HG03354 (cell line): ENCODE results near the gene SCAP.

Experiments used
- ATAC-seq: cut with Tn5 transposase; IDR thresholded peaks from one replicate; pipeline ENCODE4 v1.9.1; 2021; ENCODE audit warnings: mild to moderate bottlenecking; ENCODE audit not compliant: unreplicated experiment, poor library complexity, severe bottlenecking

The SCAP gene

DNA sequence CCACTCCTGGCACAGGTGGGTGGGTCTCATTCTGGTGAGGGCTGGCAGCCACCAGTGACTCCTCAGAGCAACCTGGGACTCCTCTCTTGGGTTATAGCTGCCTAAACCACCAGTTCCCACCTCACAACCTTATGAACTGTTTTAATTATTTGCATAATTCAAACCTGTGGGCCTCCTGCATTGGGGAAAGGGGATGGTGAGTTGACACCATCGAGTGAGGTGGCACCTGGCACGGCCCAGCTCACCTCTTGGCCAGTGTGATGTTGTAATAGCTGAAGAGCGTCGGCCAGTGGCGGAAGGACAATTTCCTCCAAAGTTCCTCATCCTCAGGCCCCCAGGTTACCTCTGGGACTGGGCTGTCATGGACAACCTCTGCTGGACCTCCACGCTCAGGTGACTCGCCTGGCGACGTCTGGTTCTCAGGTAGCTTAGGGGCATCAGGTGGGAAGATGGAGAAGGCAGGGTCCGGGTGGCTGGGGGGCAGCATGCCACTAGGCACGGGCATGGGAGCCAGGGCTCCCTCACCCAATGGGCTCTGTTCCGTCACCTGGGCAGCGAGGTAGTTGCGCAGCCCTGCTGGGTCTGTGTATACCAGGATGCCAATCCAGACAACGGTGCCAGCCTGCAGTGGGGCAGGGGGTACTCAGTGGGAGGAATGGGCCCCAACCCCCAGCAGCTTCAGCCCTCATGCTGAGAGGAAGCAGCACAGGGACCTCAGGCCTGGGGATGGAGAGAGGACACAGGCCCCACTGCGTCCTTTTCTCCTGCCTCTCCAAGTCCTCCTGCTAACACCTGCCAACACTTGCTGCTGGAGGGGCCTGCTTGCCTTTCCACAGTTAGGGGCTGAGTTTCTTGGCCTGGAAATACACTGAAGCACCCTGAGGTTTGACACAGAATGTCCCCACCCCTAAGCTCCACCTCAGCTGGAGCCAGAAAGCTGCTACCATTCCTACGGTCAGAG is 56.4 kb downstream of the SCAP start:
- no peak for ATAC-seq

GRCh38 chr3:47418167-47419082 is 57.3 kb downstream of the SCAP start:
- ATAC-seq, result no peak

GRCh38 chr3:47416041-47416440 is 59.7 kb downstream of the SCAP start:
- ATAC-seq, result no peak

GRCh38 chr3:47414666-47415587 is 60.8 kb downstream of the SCAP start:
- no peak for ATAC-seq

DNA sequence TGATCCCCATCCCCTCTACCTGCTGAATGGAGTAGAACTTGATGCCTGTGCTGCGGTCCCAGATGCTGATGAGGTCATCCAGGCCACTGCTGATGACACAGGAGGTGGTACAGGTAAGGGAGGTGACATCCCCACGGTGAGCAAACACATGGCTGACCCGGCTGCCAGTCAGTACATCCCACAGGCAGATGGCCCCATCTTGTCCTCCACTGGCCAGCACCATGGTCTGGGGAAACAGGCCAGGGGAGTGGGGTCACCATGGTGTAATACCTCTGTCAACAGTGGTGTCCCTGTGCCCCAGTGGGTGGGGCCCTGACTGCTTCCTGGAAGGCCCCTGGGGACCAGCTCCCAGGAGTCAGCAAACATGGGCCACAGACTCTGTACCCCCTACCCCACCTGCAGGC is 61.6 kb downstream of the SCAP start:
- no peak for ATAC-seq

- no peak for ATAC-seq
Measured at GRCh38 chr3:47413751-47414150, 62.0 kb downstream of the SCAP start.

GRCh38 chr3:47412842-47413520 is 62.8 kb downstream of the SCAP start:
- no peak for ATAC-seq

DNA sequence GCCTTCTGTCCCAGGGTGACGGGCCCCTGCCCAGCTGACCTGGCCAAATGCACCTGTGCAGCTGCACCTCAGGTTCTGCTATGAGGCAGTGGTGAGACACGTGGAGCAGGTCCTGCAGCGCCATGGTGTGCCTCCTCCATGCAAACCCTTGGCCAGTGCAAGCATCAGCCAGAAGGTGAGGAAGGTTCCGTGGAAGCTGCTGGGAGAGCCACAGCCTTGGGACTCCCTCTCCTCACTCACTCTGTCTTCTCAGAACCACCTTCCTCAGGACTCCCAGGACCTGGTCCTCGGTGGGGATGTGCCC is 63.3 kb downstream of the SCAP start:
- ATAC-seq, result no peak

- ATAC-seq, result no peak
Measured at GRCh38 chr3:47411696-47412452, 63.9 kb downstream of the SCAP start.

- ATAC-seq, result no peak
Measured at GRCh38 chr3:47410801-47411646, 64.7 kb downstream of the SCAP start.

- no peak for ATAC-seq
Measured at GRCh38 chr3:47410417-47410720, 65.4 kb downstream of the SCAP start.

GRCh38 chr3:47409688-47410416 is 65.9 kb downstream of the SCAP start:
- no peak for ATAC-seq

- no peak for ATAC-seq
Measured at GRCh38 chr3:47409284-47409683, 66.5 kb downstream of the SCAP start.

- ATAC-seq, result no peak
Measured at GRCh38 chr3:47408839-47409229, 66.9 kb downstream of the SCAP start.

DNA sequence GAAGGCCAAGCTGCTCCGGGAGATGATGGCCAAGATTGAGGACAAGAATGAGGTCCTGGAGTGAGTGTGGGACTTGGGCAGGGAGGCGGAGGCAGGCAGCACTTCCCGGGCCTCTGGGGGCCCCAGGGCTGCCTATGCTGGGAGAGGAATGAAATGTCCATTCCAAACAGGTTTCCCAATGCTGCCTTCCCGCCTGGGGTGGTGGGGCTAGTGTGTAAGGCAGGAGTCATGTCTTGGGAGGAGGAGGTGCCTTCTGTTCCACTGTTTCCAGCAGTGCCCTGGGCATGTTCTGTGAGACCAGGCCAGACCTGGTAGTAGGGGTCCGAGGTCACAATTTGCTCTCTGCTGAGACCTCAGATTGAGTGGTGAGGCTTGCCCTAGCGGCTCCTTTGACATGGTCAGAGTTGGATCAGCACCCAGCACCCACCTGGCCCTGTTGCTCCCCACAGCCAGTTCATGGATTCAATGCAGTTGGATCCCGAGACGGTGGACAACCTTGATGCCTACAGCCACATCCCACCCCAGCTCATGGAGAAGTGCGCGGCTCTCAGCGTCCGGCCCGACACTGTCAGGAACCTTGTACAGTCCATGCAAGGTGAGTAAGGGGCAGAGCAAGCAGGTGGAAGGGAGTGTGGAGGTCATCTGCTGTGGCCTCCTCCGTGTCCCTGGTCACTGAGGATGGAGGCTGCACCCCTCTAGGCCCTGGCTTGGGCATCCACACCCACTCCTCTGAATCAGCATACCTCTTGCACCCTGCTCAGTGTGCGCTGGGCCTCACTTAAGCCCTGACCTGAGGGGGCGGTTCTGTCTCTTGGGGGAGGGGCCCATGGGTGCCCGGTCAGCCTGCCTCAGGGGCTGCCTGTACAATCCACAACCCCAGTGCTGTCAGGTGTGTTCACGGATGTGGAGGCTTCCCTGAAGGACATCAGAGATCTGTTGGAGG is 67.6 kb downstream of the SCAP start:
- no peak for ATAC-seq

GRCh38 chr3:47407237-47407636 is 68.5 kb downstream of the SCAP start:
- no peak for ATAC-seq
